Parathyroid adenoma (tissue), 2 donors: Measurements from ENCODE around the gene C11orf52.

Experiments used
- H2AFZ ChIP-seq: fragments of 300-600 bp; sonication (generic); one replicate; pipeline ENCODE4 v1.7.0; 2017; ENCODE audit warnings: antibody characterized with exemption, mild to moderate bottlenecking
- H3K27ac ChIP-seq: fragments of 300-600 bp; sonication (generic); one replicate; pipeline ENCODE4 v1.7.0; 2017
- H3K27me3 ChIP-seq: fragments of 300-600 bp; sonication (generic); one replicate; pipeline ENCODE4 v1.7.0; 2017; ENCODE audit warnings: low read length; ENCODE audit not compliant: control insufficient read depth, insufficient read depth
- H3K36me3 ChIP-seq: fragments of 300-600 bp; sonication (generic); one replicate; pipeline ENCODE4 v1.7.0; 2017; ENCODE audit warnings: low read length; ENCODE audit not compliant: control insufficient read depth, insufficient read depth
- H3K4me1 ChIP-seq: fragments of 300-600 bp; sonication (generic); one replicate; pipeline ENCODE4 v1.7.0; 2017; ENCODE audit warnings: control low read depth
- H3K4me2 ChIP-seq: fragments of 300-600 bp; sonication (generic); one replicate; pipeline ENCODE4 v1.7.0; 2017; ENCODE audit warnings: low read length
- H3K4me3 ChIP-seq: fragments of 300-600 bp; sonication (generic); one replicate; pipeline ENCODE4 v1.7.0; 2017; ENCODE audit warnings: low read depth, low read length
- H3K79me2 ChIP-seq: fragments of 300-600 bp; sonication (generic); one replicate; pipeline ENCODE4 v1.7.0; 2017; ENCODE audit warnings: control low read depth
- H3K9ac ChIP-seq: fragments of 300-600 bp; sonication (generic); one replicate; pipeline ENCODE4 v1.7.0; 2017; ENCODE audit warnings: mild to moderate bottlenecking
- H3K9me3 ChIP-seq: fragments of 300-600 bp; sonication (generic); one replicate; pipeline ENCODE4 v1.7.0; 2017; ENCODE audit warnings: low read length; ENCODE audit not compliant: control insufficient read depth
- TF ChIP-seq, protein P1 (sequence below): fragments of 300-600 bp; sonication (generic); IDR thresholded peaks from one replicate; pipeline ENCODE4 v1.7.0; 2017; ENCODE audit warnings: antibody characterized with exemption, mild to moderate bottlenecking
- donor health status: primary hyperparathyroidism.

C11orf52 gene

DNA sequence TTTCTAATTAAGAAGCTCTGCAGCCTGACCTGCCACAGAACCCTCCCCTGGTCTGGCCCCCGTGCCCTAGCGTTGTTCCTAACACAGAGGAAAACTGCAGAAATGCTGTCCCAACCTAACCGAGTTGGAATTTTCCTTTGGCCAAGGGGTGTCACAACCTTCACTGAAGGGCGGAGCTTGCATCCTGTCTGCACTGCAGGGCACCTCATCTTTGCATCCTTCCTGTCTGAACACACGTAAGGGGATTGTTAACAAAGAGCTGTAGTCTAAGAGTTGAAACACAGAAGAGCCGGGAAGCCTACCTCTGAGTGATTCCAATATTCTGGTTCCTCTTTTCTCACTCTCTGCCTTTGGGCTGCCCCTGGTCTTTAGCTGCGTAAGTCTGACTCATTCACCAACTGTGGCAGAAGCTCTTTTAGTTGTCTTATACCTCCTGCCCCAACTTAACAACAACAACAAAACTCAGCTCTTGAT is 20.0 kb downstream of the C11orf52 start:
- Histone ChIP-seq H3K79me2 (no peaks in the 10 kb centered on the region), H3K4me3 (no peak overlapping the region), H3K4me1 (peaks cover 2% of the 10 kb centered on the region), H3K36me3 (no peaks in the 10 kb centered on the region), H3K9ac (no peak overlapping the region), H3K4me2 (no peak overlapping the region), H2AFZ (peak overlapping the region; percentile 70), H3K27me3 (no peaks in the 10 kb centered on the region), H3K27ac (peak overlapping the region; percentile 24), H3K9me3 (no peaks in the 10 kb centered on the region)
- TF ChIP-seq, protein P1, sequence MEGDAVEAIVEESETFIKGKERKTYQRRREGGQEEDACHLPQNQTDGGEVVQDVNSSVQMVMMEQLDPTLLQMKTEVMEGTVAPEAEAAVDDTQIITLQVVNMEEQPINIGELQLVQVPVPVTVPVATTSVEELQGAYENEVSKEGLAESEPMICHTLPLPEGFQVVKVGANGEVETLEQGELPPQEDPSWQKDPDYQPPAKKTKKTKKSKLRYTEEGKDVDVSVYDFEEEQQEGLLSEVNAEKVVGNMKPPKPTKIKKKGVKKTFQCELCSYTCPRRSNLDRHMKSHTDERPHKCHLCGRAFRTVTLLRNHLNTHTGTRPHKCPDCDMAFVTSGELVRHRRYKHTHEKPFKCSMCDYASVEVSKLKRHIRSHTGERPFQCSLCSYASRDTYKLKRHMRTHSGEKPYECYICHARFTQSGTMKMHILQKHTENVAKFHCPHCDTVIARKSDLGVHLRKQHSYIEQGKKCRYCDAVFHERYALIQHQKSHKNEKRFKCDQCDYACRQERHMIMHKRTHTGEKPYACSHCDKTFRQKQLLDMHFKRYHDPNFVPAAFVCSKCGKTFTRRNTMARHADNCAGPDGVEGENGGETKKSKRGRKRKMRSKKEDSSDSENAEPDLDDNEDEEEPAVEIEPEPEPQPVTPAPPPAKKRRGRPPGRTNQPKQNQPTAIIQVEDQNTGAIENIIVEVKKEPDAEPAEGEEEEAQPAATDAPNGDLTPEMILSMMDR = no peak

DNA sequence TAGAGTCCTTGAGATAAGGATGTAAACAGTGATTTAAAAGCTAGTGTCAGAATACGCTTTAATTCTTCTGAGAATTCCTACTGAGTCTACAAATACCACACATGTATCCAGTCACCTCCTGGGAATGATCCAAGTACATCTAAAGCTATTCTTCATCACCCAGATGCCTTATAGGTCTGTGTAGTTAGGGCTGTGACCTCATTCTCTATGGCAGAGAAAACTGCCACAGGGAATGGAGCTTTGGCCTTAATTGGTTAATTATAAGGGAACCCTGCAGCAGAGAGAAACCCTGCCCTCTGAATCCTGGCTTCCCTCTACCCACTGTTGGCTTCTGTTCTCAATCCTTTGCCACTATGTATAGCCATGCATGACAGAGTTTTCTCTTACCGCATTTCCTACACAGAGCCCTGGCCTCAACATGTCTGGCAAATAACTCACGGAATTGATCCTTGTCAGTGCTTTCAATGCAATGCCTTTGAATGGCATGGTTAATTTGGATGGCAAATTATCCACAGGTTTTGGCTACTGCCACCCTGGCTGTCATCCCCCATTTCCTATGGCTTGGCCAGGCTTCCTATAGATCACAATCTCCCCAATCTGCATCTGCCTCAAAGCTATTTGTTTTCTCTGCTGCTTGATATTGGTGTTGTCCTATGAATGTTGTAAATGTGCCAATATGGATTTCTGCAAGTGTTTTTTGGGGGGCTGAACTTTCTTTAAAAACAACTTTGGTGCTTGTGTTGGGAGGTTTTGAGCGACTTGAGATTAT is 21.3 kb downstream of the C11orf52 start:
- Histone ChIP-seq H2AFZ (no peak overlapping the region), H3K79me2 (no peaks in the 10 kb centered on the region), H3K27ac (no peak overlapping the region), H3K9me3 (no peaks in the 10 kb centered on the region), H3K9ac (no peak overlapping the region), H3K27me3 (no peaks in the 10 kb centered on the region), H3K4me1 (peaks cover 2% of the 10 kb centered on the region), H3K36me3 (no peaks in the 10 kb centered on the region), H3K4me3 (no peak overlapping the region), H3K4me2 (no peak overlapping the region)
- TF ChIP-seq, protein P1 = no peak

DNA sequence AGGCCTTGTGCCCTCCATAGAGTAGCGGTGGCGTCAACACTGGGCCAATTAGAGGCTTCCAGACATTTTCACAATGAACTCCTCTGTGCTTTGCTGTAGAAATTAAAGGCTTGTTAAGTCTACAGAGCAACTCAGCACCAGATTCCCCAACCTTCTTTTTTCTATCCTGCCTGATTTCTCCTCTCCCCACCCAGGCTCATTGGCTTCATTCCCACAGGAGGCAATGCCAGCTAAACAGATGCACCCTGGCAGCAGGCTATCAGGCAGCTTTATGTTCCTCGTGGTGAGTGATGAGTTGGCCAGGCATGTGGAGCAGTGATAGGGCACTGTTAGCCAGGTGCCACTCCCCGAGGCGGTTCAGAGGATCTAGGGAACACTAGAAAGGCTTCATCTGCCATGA is 23.2 kb downstream of the C11orf52 start:
- no peak overlapping the region for H3K4me2 ChIP-seq
- no peak overlapping the region for H3K4me3 ChIP-seq
- H2AFZ ChIP-seq = no peak overlapping the region
- no peaks in the 10 kb centered on the region for H3K9me3 ChIP-seq
- TF ChIP-seq, protein P1 = no peak
- peaks cover 2% of the 10 kb centered on the region for H3K4me1 ChIP-seq
- H3K27ac ChIP-seq = no peak overlapping the region
- H3K9ac ChIP-seq = no peak overlapping the region
- no peaks in the 10 kb centered on the region for H3K79me2 ChIP-seq
- no peaks in the 10 kb centered on the region for H3K27me3 ChIP-seq
- H3K36me3 ChIP-seq = no peaks in the 10 kb centered on the region

DNA sequence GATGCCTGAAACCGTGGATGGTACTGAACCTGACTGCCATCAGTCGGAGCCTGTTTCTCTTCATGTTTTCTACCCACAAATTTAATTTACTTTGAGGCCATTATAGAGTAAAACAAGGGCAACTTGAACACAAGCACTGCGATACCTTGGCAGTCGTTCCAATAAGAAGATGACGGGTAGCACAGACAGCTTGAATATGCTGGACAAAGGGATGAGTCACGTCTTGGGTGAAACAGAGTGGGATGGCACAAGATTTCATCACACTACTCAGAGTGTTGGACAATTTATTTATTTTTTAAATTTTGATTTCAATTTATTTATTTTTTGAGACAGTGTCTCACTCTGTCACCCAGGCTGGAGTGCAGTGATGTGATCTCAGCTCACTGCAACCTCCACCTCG is 24.1 kb downstream of the C11orf52 start:
- Histone ChIP-seq H3K4me3 (no peak overlapping the region), H3K4me1 (no peaks in the 10 kb centered on the region), H3K79me2 (no peaks in the 10 kb centered on the region), H3K9me3 (no peaks in the 10 kb centered on the region), H3K9ac (no peak overlapping the region), H3K36me3 (no peaks in the 10 kb centered on the region), H3K27ac (no peak overlapping the region), H3K27me3 (no peaks in the 10 kb centered on the region), H3K4me2 (no peak overlapping the region), H2AFZ (no peak overlapping the region)
- TF ChIP-seq, protein P1 = no peak

DNA sequence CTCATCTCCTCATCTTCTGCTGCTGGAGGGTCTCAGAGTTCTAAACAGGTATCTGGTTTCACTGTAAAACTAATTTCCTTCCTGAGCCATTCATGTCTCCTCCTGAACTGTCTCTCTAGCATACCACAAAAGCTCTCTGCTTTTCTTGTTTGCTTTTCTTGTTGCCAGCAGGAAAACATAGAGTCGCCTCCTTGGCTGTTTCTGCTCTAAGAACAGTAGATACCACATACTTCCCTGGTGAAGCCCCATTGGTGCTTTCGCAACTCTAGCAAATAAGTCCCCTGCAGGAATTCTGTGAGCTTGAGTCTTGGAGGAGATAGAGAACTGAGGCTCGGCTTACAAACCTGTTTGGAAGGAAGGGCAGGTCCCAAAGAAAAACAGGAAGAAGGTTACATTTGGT is 25.4 kb downstream of the C11orf52 start:
- H2AFZ ChIP-seq = peak overlapping the region; percentile 50
- no peaks in the 10 kb centered on the region for H3K36me3 ChIP-seq
- H3K9me3 ChIP-seq = no peaks in the 10 kb centered on the region
- no peaks in the 10 kb centered on the region for H3K27me3 ChIP-seq
- H3K4me1 ChIP-seq = no peaks in the 10 kb centered on the region
- H3K4me2 ChIP-seq = no peak overlapping the region
- H3K4me3 ChIP-seq = no peak overlapping the region
- no peaks in the 10 kb centered on the region for H3K79me2 ChIP-seq
- no peak overlapping the region for H3K27ac ChIP-seq
- no peak overlapping the region for H3K9ac ChIP-seq
- TF ChIP-seq, protein P1 = no peak
